Measurements from ENCODE around the gene GRAMD1B. TPM values are rescaled to one million over a fixed set of nuclear protein-coding genes. Genes with fewer than 3 reads are reported as not detected.

The GRAMD1B gene
- total RNA-seq, 1 experiment from 2014 or later = 82.1 TPM

- Histone ChIP-seq H2AFZ (ENCODE audit: low read length) (no peak overlapping the region), H3K79me2 (ENCODE audit: low read length) (peaks cover 30% of the 10 kb centered on the region; the same call in 1 of the 2 replicates), H3K9ac (ENCODE audit: low read length) (no peak overlapping the region), H3K9me2 (replicated peaks; ENCODE audit: low read length) (no peaks in the 10 kb centered on the region), H3K4me2 (ENCODE audit: low read length) (no peak overlapping the region), H4K20me1 (ENCODE audit: low read length) (peaks cover 13% of the 10 kb centered on the region; the same call in 1 of the 2 replicates), H3K27me3 (ENCODE audit: low read length) (no peaks in the 10 kb centered on the region), H3K4me1 (ENCODE audit: insufficient read depth, low read length) (peaks cover 3% of the 10 kb centered on the region; the same call in 1 of the 2 replicates), H3F3A (ENCODE audit: low read length, unreplicated experiment) (no peaks in the 10 kb centered on the region), H3K36me3 (ENCODE audit: low read depth, low read length) (peaks cover 3% of the 10 kb centered on the region; the same call in 1 of the 2 replicates), H3K27ac (ENCODE audit: low read length) (no peak overlapping the region), H3K9me3 (ENCODE audit: low read length) (no peaks in the 10 kb centered on the region), H3K4me3 (ENCODE audit: low read length) (no peak overlapping the region)
- POLR2A ChIA-PET (ENCODE audit: unreplicated experiment) = no interaction called here
- ATAC-seq = no peak
- intact Hi-C loops (cut with micrococcal nuclease) = no loop called here
- CTCF ChIA-PET = no interaction called here
- no peak for DNase-seq
- no TSS peak for BruUV-seq (replicated peaks)
- TF ChIP-seq EZH2phosphoT487 (IDR thresholded peaks at IDR 0.05; ENCODE audit: borderline replicate concordance, low read length) (no peak), CTCF (conservative IDR thresholded peaks at IDR 0.05; ENCODE audit: low read depth, low read length) (no peak), EZH2 (IDR thresholded peaks at IDR 0.05; ENCODE audit: low read length, unreplicated experiment) (no peak)
These were observed 75.7 kb downstream of the GRAMD1B start for GRCh38 chr11:123505546-123506299.

- H3K79me2 ChIP-seq (ENCODE audit: low read length) = peaks cover 32% of the 10 kb centered on the region; the same call in 1 of the 2 replicates
- H3K36me3 ChIP-seq (ENCODE audit: low read depth, low read length) = peaks cover 3% of the 10 kb centered on the region; the same call in 1 of the 2 replicates
These were observed 77.0 kb downstream of the GRAMD1B start for GRCh38 chr11:123507043-123507442.

More at GRCh38 chr11:123507043-123507442, 77.0 kb downstream of the GRAMD1B start:
- no peak overlapping the region for H2AFZ ChIP-seq (ENCODE audit: low read length)
- H3K9me2 ChIP-seq (replicated peaks; ENCODE audit: low read length) = no peaks in the 10 kb centered on the region
- ATAC-seq (no peak), DNase-seq (no peak)
- ChIA-PET CTCF (no interaction called here), POLR2A (ENCODE audit: unreplicated experiment) (no interaction called here)
- no peak overlapping the region for H3K27ac ChIP-seq (ENCODE audit: low read length)
- TF ChIP-seq CTCF (conservative IDR thresholded peaks at IDR 0.05; ENCODE audit: low read depth, low read length) = no peak
- no peak for TF ChIP-seq EZH2 (IDR thresholded peaks at IDR 0.05; ENCODE audit: low read length, unreplicated experiment)
- TF ChIP-seq EZH2phosphoT487 (IDR thresholded peaks at IDR 0.05; ENCODE audit: borderline replicate concordance, low read length) = no peak
- H4K20me1 ChIP-seq (ENCODE audit: low read length) = peaks cover 13% of the 10 kb centered on the region; the same call in 1 of the 2 replicates
- H3K27me3 ChIP-seq (ENCODE audit: low read length) = no peaks in the 10 kb centered on the region
- H3K4me3 ChIP-seq (ENCODE audit: low read length) = no peak overlapping the region
- no peak overlapping the region for H3K4me2 ChIP-seq (ENCODE audit: low read length)
- BruUV-seq (replicated peaks) = no TSS peak
- no peaks in the 10 kb centered on the region for H3F3A ChIP-seq (ENCODE audit: low read length, unreplicated experiment)
- no peaks in the 10 kb centered on the region for H3K9me3 ChIP-seq (ENCODE audit: low read length)
- H3K4me1 ChIP-seq (ENCODE audit: insufficient read depth, low read length) = peaks cover 10% of the 10 kb centered on the region; the same call in 1 of the 2 replicates
- intact Hi-C loops (cut with micrococcal nuclease) = no loop called here
- no peak overlapping the region for H3K9ac ChIP-seq (ENCODE audit: low read length)
